Ectodermal cell (in vitro differentiated cells): ENCODE measurements around the gene CCL28.
"Not testable (repeated sequence)": the region's sequence is repeated elsewhere in the genome, so short reads cannot be mapped to it uniquely, and the experiment has no call there.

Experiments used
- H3K27ac ChIP-seq: 2 replicates; pipeline ENCODE4 v1.7.0; 2013; ENCODE audit warnings: mild to moderate bottlenecking, low read depth, low read length; ENCODE audit not compliant: insufficient read depth, poor library complexity, severe bottlenecking
- H3K27me3 ChIP-seq: 2 replicates; pipeline ENCODE4 v1.7.0; 2013; ENCODE audit warnings: mild to moderate bottlenecking, low read length; ENCODE audit not compliant: insufficient read depth, control insufficient read depth, poor library complexity, severe bottlenecking
- H3K36me3 ChIP-seq: one replicate; pipeline ENCODE4 v1.7.0; 2013; ENCODE audit warnings: low read length; ENCODE audit not compliant: control insufficient read depth, insufficient read depth
- H3K4me1 ChIP-seq: one replicate; pipeline ENCODE4 v1.7.0; 2013; ENCODE audit warnings: low read length; ENCODE audit not compliant: control insufficient read depth, insufficient read depth
- H3K4me3 ChIP-seq: 2 replicates; pipeline ENCODE4 v1.7.0; 2013; ENCODE audit warnings: low read depth, low read length, control low read depth; ENCODE audit not compliant: insufficient read depth
- H3K9me3 ChIP-seq: 2 replicates; pipeline ENCODE4 v1.7.0; 2013; ENCODE audit warnings: mild to moderate bottlenecking, low read length, moderate library complexity; ENCODE audit not compliant: control insufficient read depth
- WGBS, 2 experiments: methylation state at CpG; one replicate each; pipeline ENCODE4 v1.1.7; 2013; ENCODE audit warnings: missing lambda C conversion rate in 2 of 2; 5-methylcytosine and 5-hydroxymethylcytosine counted together

Gene CCL28

DNA sequence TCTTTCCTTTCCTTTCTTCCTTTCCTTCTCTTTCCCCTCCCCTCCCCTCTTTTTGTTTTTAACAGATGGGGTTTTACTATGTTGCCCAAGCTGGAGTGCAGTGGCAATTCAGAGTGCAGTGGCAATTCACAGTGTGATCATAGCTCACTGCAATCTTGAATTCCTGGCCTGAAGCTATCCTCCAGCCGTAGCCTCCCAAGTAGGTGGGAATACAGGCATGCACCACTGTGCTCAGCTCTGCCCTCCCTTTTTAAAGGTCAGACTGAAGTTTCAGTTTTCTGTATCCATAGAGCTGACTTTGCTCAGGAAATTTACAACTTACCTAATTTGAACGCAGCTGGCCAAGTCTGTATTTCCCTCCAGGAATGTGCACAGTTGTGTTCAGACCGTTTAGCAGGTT lies 696 bp downstream of the CCL28 start:
- H3K36me3 ChIP-seq = no peaks in the 10 kb centered on the region
- no peak overlapping the region for H3K27ac ChIP-seq
- no peaks in the 10 kb centered on the region for H3K9me3 ChIP-seq
- H3K4me3 ChIP-seq = no peak overlapping the region
- no peaks in the 10 kb centered on the region for H3K27me3 ChIP-seq
- WGBS, 2 experiments = 83 to 88% methylated on average over 3 of the region's 3 CpGs
- no peaks in the 10 kb centered on the region for H3K4me1 ChIP-seq

DNA sequence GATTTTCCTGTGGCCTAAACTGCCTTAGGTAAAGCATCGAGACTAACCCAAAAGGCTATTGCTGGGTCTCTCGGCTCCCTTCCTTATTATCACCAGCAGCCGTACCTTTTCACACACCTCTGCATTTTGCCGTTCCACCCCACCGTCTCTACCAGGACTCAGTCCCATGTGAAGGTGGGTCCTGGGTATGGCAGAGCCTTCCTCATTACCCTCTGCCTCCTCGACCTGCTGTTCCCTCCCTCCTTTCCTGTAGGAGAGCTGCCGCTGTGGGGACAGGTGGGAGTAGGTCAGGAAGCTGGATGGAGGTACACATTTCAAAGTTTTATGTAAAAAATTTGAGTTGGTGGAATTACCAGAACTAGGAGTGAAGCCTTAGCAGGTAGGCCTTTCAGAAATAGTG lies 1.8 kb downstream of the CCL28 start:
- Histone ChIP-seq H3K4me3 (no peak overlapping the region), H3K27ac (no peak overlapping the region), H3K9me3 (no peaks in the 10 kb centered on the region), H3K36me3 (no peaks in the 10 kb centered on the region), H3K4me1 (no peaks in the 10 kb centered on the region), H3K27me3 (no peaks in the 10 kb centered on the region)
- WGBS, 2 experiments = 90 to 93% methylated on average over 6 to 7 of the region's 7 CpGs

DNA sequence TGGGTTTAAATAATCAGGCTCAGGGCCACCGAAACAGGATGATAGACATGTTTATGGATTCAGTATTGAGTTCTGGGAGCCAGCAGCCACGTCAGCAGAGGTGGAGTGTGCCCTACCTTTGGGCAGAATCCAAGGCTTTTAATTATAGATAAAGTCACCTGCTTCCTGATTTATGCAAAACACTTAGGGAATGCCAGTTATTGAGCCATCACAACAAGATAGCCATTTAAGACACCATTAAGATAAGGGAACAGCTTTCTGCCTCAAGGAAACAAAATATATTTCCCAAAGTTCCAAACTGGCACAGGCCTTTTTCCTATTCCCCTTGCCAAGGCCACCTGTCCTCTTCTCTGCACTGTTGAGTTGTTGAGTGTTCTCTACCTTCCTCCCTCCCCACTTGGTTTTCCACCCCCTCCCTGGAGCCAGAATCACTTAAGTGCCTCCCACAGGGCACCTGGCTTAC lies 2.4 kb downstream of the CCL28 start:
- 89 to 97% methylated on average over 2 of the region's 2 CpGs for WGBS, 2 experiments
- H3K27me3 ChIP-seq = no peaks in the 10 kb centered on the region

DNA sequence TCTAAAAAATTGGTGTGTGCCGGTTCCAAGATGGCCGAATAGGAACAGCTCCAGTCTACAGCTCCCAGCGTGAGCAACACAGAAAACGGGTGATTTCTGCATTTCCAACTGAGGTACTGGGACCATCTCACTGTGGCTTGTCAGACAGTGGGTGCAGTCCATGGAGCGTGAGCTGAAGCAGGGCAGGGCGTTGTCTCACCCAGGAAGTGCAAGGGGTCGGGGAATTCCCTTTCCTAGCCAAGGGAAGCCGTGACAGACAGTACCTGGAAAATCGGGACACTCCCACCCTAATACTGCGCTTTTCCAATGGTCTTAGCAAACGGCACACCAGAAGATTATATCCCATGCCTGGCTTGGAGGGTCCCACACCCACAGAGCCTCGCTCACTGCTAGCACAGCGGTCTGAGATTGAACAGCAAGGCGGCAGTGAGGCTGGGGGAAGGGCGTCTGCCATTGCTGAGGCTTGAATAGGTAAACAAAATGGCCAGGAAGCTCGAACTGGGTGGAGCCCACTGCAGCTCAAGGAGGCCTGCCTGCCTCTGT lies 9.6 kb downstream of the CCL28 start:
- H3K27ac ChIP-seq, H3K9me3 ChIP-seq, H3K4me1 ChIP-seq, H3K27me3 ChIP-seq, H3K4me3 ChIP-seq, H3K36me3 ChIP-seq: not testable (repeated sequence)
- WGBS, 2 experiments = 92 to 94% methylated on average over 16 of the region's 16 CpGs

More for the DNA sequence above, 2.4 kb downstream of the CCL28 start:
- H3K4me1 ChIP-seq = no peaks in the 10 kb centered on the region
- H3K36me3 ChIP-seq = no peaks in the 10 kb centered on the region
- no peak overlapping the region for H3K27ac ChIP-seq
- H3K4me3 ChIP-seq = no peak overlapping the region
- no peaks in the 10 kb centered on the region for H3K9me3 ChIP-seq

DNA sequence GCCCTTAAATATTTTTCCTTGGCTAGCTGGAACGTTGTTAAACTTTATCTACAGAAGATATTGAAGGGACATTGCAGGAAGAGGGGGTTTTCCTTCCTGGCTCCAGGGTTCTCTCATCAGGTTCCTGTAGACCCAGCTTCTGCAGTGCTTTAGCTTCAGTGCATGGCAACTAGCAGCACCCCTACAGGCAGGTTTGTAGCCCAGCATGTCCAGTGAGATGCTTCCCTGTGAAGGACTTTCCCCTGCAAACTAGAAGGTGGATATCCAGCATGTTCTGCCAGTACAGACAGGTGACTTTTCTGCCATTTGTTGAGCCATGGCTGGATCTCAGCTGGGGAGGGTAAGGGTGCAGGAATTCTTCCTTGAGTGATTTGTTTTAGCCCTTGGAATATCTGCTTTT lies 10.4 kb downstream of the CCL28 start:
- no peak overlapping the region for H3K27ac ChIP-seq
- H3K9me3 ChIP-seq = no peaks in the 10 kb centered on the region
- H3K4me1 ChIP-seq = no peaks in the 10 kb centered on the region
- H3K4me3 ChIP-seq = no peak overlapping the region
- no peaks in the 10 kb centered on the region for H3K36me3 ChIP-seq
- peaks cover 7% of the 10 kb centered on the region for H3K27me3 ChIP-seq
- 86 to 91% methylated on average over 1 of the region's 1 CpG for WGBS, 2 experiments

DNA sequence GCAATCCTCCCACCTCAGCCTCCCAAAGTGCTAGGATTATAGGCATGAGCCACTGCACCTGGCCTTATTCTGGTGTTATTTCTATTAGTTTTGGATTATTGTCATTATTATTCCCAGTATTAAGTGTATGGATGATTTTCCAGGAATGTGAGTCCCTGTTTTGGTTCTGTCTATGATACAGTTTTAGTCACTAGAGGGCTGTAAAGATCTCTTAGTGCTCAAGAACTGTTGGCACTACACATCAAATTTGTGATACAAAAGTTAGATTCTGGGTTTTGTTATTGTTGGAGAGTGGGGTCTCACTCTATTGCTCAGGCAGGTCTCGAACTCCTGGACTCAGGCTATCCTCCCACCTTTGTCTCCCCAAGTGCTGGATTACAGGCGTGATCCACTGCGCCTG lies 12.1 kb downstream of the CCL28 start:
- Histone ChIP-seq H3K27me3 (peaks cover 16% of the 10 kb centered on the region), H3K9me3 (no peaks in the 10 kb centered on the region), H3K27ac (no peak overlapping the region), H3K4me3 (no peak overlapping the region), H3K36me3 (no peaks in the 10 kb centered on the region), H3K4me1 (no peaks in the 10 kb centered on the region)
- WGBS, 2 experiments = 87 to 88% methylated on average over 3 of the region's 3 CpGs

DNA sequence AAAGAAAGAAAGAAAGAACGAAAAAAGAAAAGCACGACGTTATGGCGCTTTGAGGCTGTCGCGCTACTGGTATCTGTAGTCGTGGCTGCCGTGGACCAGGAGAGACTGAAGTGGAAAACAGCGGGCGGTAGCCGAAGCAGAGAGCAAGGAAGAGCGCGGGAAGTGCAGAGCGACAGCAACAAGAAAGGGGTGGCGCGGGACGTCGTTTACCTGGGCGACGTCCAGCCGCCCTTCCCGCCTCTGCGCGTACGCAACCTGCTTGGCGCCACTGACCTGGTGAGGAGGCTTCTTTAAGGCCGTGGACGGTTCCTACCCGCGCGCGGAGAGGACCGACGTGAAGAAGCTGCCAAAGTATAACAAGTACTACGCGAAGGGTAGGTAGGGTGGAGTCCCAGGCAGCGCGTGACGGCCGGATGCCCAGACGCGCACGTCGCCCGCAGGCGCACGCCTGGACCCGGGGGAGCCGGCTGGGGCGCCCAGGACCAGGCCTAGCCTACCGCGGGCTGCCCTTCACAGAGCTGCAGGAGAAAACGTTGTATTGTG lies 15.4 kb downstream of the CCL28 start:
- Histone ChIP-seq H3K27ac (no peak overlapping the region), H3K36me3 (no peaks in the 10 kb centered on the region), H3K4me1 (no peaks in the 10 kb centered on the region), H3K9me3 (no peaks in the 10 kb centered on the region), H3K4me3 (no peak overlapping the region), H3K27me3 (peaks cover 16% of the 10 kb centered on the region)
- WGBS, 2 experiments = 50 to 53% methylated on average over 53 of the region's 53 CpGs

DNA sequence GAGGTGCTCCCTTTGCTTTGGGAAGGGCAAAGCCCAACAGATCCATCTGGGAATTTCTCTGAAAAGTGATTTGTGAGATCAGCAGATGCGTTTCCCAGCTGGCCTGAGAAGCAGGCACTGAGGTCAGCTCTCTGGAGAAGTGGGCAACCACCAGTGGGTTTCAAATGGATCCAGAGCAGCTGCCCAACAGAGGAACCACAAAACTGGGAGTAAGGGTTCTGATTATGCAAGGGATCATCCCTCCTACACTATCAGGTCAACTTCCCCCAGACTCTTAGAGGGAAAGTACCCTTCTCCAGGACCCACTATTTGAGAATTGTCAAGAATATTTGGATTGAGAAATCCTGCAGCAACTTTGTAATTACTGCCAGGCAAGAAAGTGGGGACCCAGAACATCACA lies 21.7 kb downstream of the CCL28 start:
- Histone ChIP-seq H3K9me3 (no peaks in the 10 kb centered on the region), H3K4me3 (no peak overlapping the region), H3K27ac (no peak overlapping the region), H3K4me1 (no peaks in the 10 kb centered on the region), H3K27me3 (no peaks in the 10 kb centered on the region), H3K36me3 (no peaks in the 10 kb centered on the region)
- WGBS, 2 experiments = 85 to 94% methylated on average over 1 of the region's 1 CpG

DNA sequence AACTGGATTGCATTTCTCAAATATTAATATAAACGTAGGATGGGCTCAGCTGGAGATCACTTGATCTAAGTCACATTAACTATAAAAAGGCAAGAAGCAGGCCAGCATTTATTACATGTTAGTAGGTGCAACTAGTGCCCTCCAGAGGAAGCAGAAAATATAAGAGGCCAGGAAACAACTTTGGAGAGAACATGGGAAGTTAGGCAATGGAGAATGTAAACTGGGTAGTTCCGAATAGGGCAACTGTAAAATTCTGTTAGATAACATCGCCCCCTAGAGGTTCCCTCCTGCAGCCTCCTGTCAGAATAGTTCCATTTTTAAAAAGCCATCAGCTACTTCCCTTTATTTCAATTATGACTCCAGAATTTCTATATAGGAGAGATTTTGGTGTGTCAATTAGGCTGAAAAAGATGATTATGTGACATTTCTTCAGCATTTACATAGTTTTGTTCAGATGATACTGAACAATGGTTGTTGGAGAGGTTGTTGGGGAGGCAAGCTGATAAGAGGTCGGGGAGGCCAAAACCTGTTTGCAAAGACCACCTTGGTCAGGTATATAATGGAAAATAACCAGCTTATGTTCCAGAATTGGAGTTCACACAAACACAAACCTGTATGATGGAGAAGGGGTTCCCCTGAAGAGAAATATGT lies 22.4 kb downstream of the CCL28 start:
- WGBS, 2 experiments = 45 to 46% methylated on average over 4 of the region's 4 CpGs
- Histone ChIP-seq H3K4me1 (no peaks in the 10 kb centered on the region), H3K27me3 (no peaks in the 10 kb centered on the region), H3K36me3 (no peaks in the 10 kb centered on the region), H3K4me3 (no peak overlapping the region), H3K27ac (no peak overlapping the region), H3K9me3 (no peaks in the 10 kb centered on the region)

DNA sequence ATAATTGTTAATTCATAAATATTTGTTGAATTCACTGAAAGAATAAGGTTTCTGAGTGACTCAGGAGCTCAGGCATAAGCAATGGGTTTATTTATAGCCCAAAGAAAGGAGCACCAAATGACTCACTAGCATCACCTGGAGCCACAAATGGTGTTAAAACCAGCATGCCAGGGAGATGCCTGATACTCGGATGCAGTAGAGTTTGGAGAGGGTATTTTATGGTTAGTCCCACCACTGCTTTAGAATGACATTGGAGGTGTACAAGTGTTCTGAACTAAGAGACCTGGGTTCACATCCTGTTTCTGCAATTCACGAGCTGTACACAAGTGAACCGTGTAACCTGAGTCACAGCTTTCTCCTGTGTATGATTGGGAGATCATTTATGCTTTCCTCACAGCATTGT lies 25.2 kb downstream of the CCL28 start:
- no peaks in the 10 kb centered on the region for H3K4me1 ChIP-seq
- WGBS, 2 experiments = 87 to 90% methylated on average over 3 of the region's 3 CpGs
- H3K4me3 ChIP-seq = no peak overlapping the region
- no peak overlapping the region for H3K27ac ChIP-seq
- no peaks in the 10 kb centered on the region for H3K27me3 ChIP-seq
- H3K36me3 ChIP-seq = no peaks in the 10 kb centered on the region
- H3K9me3 ChIP-seq = no peaks in the 10 kb centered on the region
